Chondrocyte (in vitro differentiated cells): Measurements from ENCODE around the gene JUP. TPM values are rescaled to one million over a fixed set of nuclear protein-coding genes. Genes with fewer than 3 reads are reported as not detected.

Source experiments
- DNase-seq: peaks from one replicate; pipeline ENCODE4 v3.0.0; 2021; ENCODE audit warnings: mixed read lengths, low spot score
- H3K27ac Mint-ChIP-seq: one replicate; pipeline ENCODE4 v1.8.0; 2021; ENCODE audit warnings: mild to moderate bottlenecking, moderate library complexity, mixed read lengths; ENCODE audit not compliant: unreplicated experiment
- H3K27me3 Mint-ChIP-seq: 2 replicates; pipeline ENCODE4 v1.8.0; 2021; ENCODE audit warnings: low read depth, mixed read lengths
- H3K36me3 Mint-ChIP-seq: 2 replicates; pipeline ENCODE4 v1.8.0; 2021; ENCODE audit warnings: low read depth, mixed read lengths
- H3K4me1 Mint-ChIP-seq: 2 replicates; pipeline ENCODE4 v1.8.0; 2021; ENCODE audit warnings: low read depth, mild to moderate bottlenecking, mixed read lengths
- H3K4me3 Mint-ChIP-seq: one replicate; pipeline ENCODE4 v1.8.0; 2021; ENCODE audit warnings: mild to moderate bottlenecking, moderate library complexity, mixed read lengths; ENCODE audit not compliant: unreplicated experiment
- H3K9me3 Mint-ChIP-seq: 2 replicates; pipeline ENCODE4 v1.8.0; 2021; ENCODE audit warnings: low read depth, mixed read lengths
- CTCF ChIP-seq: fragments of 200-600 bp; sonication (generic); IDR thresholded peaks from 2 replicates; pipeline ENCODE4 v1.5.0; 2021; ENCODE audit warnings: antibody characterized with exemption, mild to moderate bottlenecking, moderate library complexity
- total RNA-seq: library from RNA; stranded (reverse); gene quantifications from 3 replicates; pipeline ENCODE4 v1.2.1, GENCODE V29; 2021

JUP gene
- total RNA-seq, 1 donor from 2014 or later, result 18.8 TPM

- Mint-ChIP-seq H3K27ac (no peak overlapping the region), H3K36me3 (peaks cover 4% of the 10 kb centered on the region), H3K9me3 (no peaks in the 10 kb centered on the region), H3K4me3 (no peak overlapping the region), H3K27me3 (peaks cover 29% of the 10 kb centered on the region), H3K4me1 (no peaks in the 10 kb centered on the region)
- no peak for TF ChIP-seq CTCF
- no peak for DNase-seq
These were observed 58.5 kb downstream of the JUP start for GRCh38 chr17:41728056-41728455.

- H3K9me3 Mint-ChIP-seq, result no peaks in the 10 kb centered on the region
- no peak overlapping the region for H3K4me3 Mint-ChIP-seq
- TF ChIP-seq CTCF, result no peak
- DNase-seq, result no peak
- H3K27ac Mint-ChIP-seq, result no peak overlapping the region
- H3K36me3 Mint-ChIP-seq, result no peaks in the 10 kb centered on the region
- no peaks in the 10 kb centered on the region for H3K4me1 Mint-ChIP-seq
- peaks cover 7% of the 10 kb centered on the region for H3K27me3 Mint-ChIP-seq
These were observed 61.4 kb downstream of the JUP start for GRCh38 chr17:41725134-41725533.

GRCh38 chr17:41724476-41725050, 61.9 kb downstream of the JUP start:
- Mint-ChIP-seq H3K36me3 (no peaks in the 10 kb centered on the region), H3K27ac (no peak overlapping the region), H3K27me3 (peaks cover 6% of the 10 kb centered on the region), H3K4me3 (no peak overlapping the region), H3K4me1 (no peaks in the 10 kb centered on the region), H3K9me3 (no peaks in the 10 kb centered on the region)
- DNase-seq, result no peak
- TF ChIP-seq CTCF, result no peak

GRCh38 chr17:41723801-41724475, 62.6 kb downstream of the JUP start:
- no peak overlapping the region for H3K27ac Mint-ChIP-seq
- TF ChIP-seq CTCF, result no peak
- H3K9me3 Mint-ChIP-seq, result no peaks in the 10 kb centered on the region
- no peak for DNase-seq
- no peak overlapping the region for H3K4me3 Mint-ChIP-seq
- no peaks in the 10 kb centered on the region for H3K4me1 Mint-ChIP-seq
- peaks cover 6% of the 10 kb centered on the region for H3K27me3 Mint-ChIP-seq
- no peaks in the 10 kb centered on the region for H3K36me3 Mint-ChIP-seq

- H3K27me3 Mint-ChIP-seq, result peaks cover 8% of the 10 kb centered on the region
- no peaks in the 10 kb centered on the region for H3K9me3 Mint-ChIP-seq
- H3K4me1 Mint-ChIP-seq, result no peaks in the 10 kb centered on the region
- no peak for TF ChIP-seq CTCF
- H3K4me3 Mint-ChIP-seq, result no peak overlapping the region
- DNase-seq, result no peak
- H3K36me3 Mint-ChIP-seq, result no peaks in the 10 kb centered on the region
- H3K27ac Mint-ChIP-seq, result no peak overlapping the region
These were observed 64.3 kb downstream of the JUP start for GRCh38 chr17:41722231-41722630.
